OCI-LY1 (cell line): ENCODE measurements around the gene DHDDS.

Experiments
- H2AFZ ChIP-seq: fragments of 200-600 bp; sonication (generic), shearing (Covaris generic); 2 replicates; pipeline ENCODE4 v1.6.0; 2014; ENCODE audit warnings: antibody characterized with exemption, mild to moderate bottlenecking, low read length
- H3F3A ChIP-seq: fragments of 200-600 bp; sonication (generic), shearing (Covaris generic); 2 replicates; pipeline ENCODE4 v1.6.0; 2014; ENCODE audit warnings: mild to moderate bottlenecking, antibody characterized with exemption, low read length, moderate library complexity; ENCODE audit not compliant: insufficient read depth
- H3K27ac ChIP-seq: fragments of 200-600 bp; sonication (generic); 2 replicates; pipeline ENCODE4 v1.5.1; 2014; ENCODE audit warnings: low read length, mixed run types, mild to moderate bottlenecking, low read depth; ENCODE audit not compliant: poor library complexity, severe bottlenecking
- H3K27me3 ChIP-seq: fragments of 200-600 bp; sonication (generic); 2 replicates; pipeline ENCODE4 v1.6.0; 2014; ENCODE audit warnings: antibody characterized with exemption, mild to moderate bottlenecking, low read length, moderate library complexity; ENCODE audit not compliant: insufficient read depth
- H3K36me3 ChIP-seq: fragments of 200-600 bp; sonication (generic); 2 replicates; pipeline ENCODE4 v1.6.1; 2014; ENCODE audit warnings: mild to moderate bottlenecking, antibody characterized with exemption, low read length, moderate library complexity, mixed read lengths; ENCODE audit not compliant: insufficient read depth
- H3K4me1 ChIP-seq: fragments of 200-600 bp; sonication (generic); 2 replicates; pipeline ENCODE4 v1.5.1; 2014; ENCODE audit warnings: mild to moderate bottlenecking, low read length, moderate library complexity; ENCODE audit not compliant: insufficient read depth, severe bottlenecking
- H3K4me2 ChIP-seq: fragments of 200-600 bp; sonication (generic), shearing (Covaris generic); 2 replicates; pipeline ENCODE4 v1.6.1; 2014; ENCODE audit warnings: low read length
- H3K4me3 ChIP-seq: fragments of 200-600 bp; sonication (generic); 2 replicates; pipeline ENCODE4 v1.5.1; 2014; ENCODE audit warnings: low read length, low read depth, mild to moderate bottlenecking, mixed read lengths; ENCODE audit not compliant: poor library complexity, severe bottlenecking
- H3K79me2 ChIP-seq: fragments of 200-600 bp; shearing (Covaris generic); 2 replicates; pipeline ENCODE4 v1.6.1; 2016; ENCODE audit warnings: mixed run types, low read length, mixed read lengths; ENCODE audit not compliant: insufficient read depth
- H3K9ac ChIP-seq: fragments of 200-600 bp; sonication (generic), shearing (Covaris generic); 2 replicates; pipeline ENCODE4 v1.6.1; 2014; ENCODE audit warnings: mild to moderate bottlenecking, low read length, mixed read lengths
- H3K9me2 ChIP-seq: fragments of 200-600 bp; sonication (generic), shearing (Covaris generic); 2 replicates; pipeline ENCODE4 v1.6.1; 2014; ENCODE audit warnings: low read depth, mild to moderate bottlenecking, low read length, mixed read lengths
- H3K9me3 ChIP-seq: fragments of 200-600 bp; shearing (Covaris generic); 2 replicates; pipeline ENCODE4 v1.6.1; 2014; ENCODE audit warnings: low read length, mixed read lengths
- H4K20me1 ChIP-seq: fragments of 200-600 bp; sonication (generic), shearing (Covaris generic); 2 replicates; pipeline ENCODE4 v1.6.0; 2016; ENCODE audit warnings: mild to moderate bottlenecking, low read length; ENCODE audit not compliant: insufficient read depth
- CTCF ChIP-seq: fragments of 200-600 bp; sonication (generic), shearing (Covaris generic); IDR thresholded peaks from 2 replicates; pipeline ENCODE4 v1.5.1; 2017; ENCODE audit warnings: mild to moderate bottlenecking, antibody characterized with exemption, low read length, moderate library complexity, mixed read lengths
- EZH2 ChIP-seq: fragments of 200-600 bp; sonication (generic), shearing (Covaris generic); IDR thresholded peaks from 2 replicates; pipeline ENCODE4 v1.8.0; 2017; ENCODE audit warnings: borderline replicate concordance, mixed run types, mild to moderate bottlenecking, antibody characterized with exemption, low read length, moderate library complexity, mixed read lengths

Gene DHDDS

DNA sequence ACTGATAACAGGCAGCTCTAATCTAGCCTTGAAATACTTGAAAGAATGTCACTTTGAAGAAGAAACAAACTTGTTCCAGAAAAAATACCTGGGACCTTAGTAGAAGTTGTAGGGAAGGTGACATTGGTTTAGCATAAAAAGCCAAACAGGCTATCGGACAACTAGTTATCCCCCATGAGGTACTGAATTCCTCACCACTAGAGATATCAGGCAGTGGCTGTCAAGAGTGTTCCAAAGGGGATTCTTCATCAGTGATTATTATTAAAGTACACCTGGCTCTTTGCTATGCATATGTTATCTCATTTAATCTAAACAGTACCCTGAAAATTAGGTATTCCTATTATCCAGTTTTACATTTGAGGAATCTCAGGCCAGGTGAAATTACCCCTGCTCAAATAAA lies 27.0 kb downstream of the DHDDS start:
- Histone ChIP-seq H3K36me3 (peaks cover 49% of the 10 kb centered on the region), H3K4me2 (no peak overlapping the region), H3K4me1 (no peaks in the 10 kb centered on the region), H3K27me3 (no peaks in the 10 kb centered on the region), H4K20me1 (no peaks in the 10 kb centered on the region), H3K27ac (no peak overlapping the region), H3K79me2 (no peaks in the 10 kb centered on the region), H3K4me3 (no peak overlapping the region), H3K9ac (no peak overlapping the region), H2AFZ (no peak overlapping the region), H3K9me3 (no peaks in the 10 kb centered on the region), H3K9me2 (no peaks in the 10 kb centered on the region), H3F3A (no peaks in the 10 kb centered on the region)
- TF ChIP-seq CTCF (no peak), EZH2 (no peak)

DNA sequence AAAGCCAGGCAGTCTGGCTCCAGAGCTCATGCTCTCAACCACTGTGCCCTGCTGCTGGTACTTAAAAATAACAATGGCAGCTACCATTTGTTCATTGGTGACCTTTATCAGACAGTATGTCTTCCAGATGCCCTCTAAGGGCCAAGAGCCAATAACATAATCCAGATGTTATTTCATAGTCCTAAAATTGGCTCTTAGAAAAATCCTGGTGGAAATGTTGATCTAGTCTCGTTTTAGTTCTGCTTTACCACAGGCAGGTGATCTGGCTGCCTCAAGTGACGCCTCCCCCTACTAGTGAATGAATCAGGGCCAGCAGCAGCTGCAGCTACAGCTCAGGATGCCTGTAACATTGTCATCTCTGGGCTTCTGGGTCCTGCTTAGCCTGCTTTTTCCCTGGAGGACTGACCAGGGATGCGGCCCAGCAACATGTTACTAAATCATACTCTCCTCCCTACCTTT lies 27.5 kb downstream of the DHDDS start:
- H3K9me3 ChIP-seq: no peaks in the 10 kb centered on the region
- H2AFZ ChIP-seq: no peak overlapping the region
- no peak overlapping the region for H3K27ac ChIP-seq
- H3F3A ChIP-seq: no peaks in the 10 kb centered on the region
- no peaks in the 10 kb centered on the region for H3K79me2 ChIP-seq
- no peaks in the 10 kb centered on the region for H4K20me1 ChIP-seq
- H3K9me2 ChIP-seq: no peaks in the 10 kb centered on the region
- TF ChIP-seq EZH2: no peak
- no peak for TF ChIP-seq CTCF
- H3K4me3 ChIP-seq: no peak overlapping the region
- H3K27me3 ChIP-seq: no peaks in the 10 kb centered on the region
- H3K36me3 ChIP-seq: peaks cover 52% of the 10 kb centered on the region
- H3K4me1 ChIP-seq: no peaks in the 10 kb centered on the region
- H3K4me2 ChIP-seq: no peak overlapping the region
- no peak overlapping the region for H3K9ac ChIP-seq

DNA sequence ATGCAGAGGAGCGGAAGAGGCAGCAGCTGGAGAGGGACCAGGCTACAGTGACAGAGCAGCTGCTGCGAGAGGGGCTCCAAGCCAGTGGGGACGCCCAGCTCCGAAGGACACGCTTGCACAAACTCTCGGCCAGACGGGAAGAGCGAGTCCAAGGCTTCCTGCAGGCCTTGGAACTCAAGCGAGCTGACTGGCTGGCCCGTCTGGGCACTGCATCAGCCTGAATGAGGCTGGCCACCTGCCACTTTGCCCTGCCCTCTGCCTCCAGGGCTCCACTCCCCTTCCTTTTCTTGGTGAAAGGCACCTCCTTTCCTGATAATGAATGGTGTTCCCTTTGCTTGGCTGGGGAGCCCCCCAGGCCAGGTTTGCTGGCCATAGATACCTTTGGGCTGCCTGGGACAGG lies 36.8 kb downstream of the DHDDS start:
- H3K79me2 ChIP-seq: peaks cover 7% of the 10 kb centered on the region
- no peaks in the 10 kb centered on the region for H3K9me2 ChIP-seq
- H3K9me3 ChIP-seq: no peaks in the 10 kb centered on the region
- H4K20me1 ChIP-seq: no peaks in the 10 kb centered on the region
- H3K4me1 ChIP-seq: peaks cover 23% of the 10 kb centered on the region
- TF ChIP-seq CTCF: no peak
- no peak for TF ChIP-seq EZH2
- no peak overlapping the region for H3K9ac ChIP-seq
- no peak overlapping the region for H3K27ac ChIP-seq
- no peak overlapping the region for H2AFZ ChIP-seq
- peaks cover 52% of the 10 kb centered on the region for H3K36me3 ChIP-seq
- no peaks in the 10 kb centered on the region for H3F3A ChIP-seq
- H3K27me3 ChIP-seq: no peaks in the 10 kb centered on the region
- no peak overlapping the region for H3K4me3 ChIP-seq
- H3K4me2 ChIP-seq: no peak overlapping the region
